22Rv1 (cell line): ENCODE results near the gene SASH1.

Source experiments
- ZFX ChIP-seq: fragments of 450-650 bp; IDR thresholded peaks from 2 replicates; pipeline ENCODE4 v1.6.1; 2017; ENCODE audit warnings: antibody characterized with exemption, borderline replicate concordance
- TF ChIP-seq, protein P1 (sequence below): fragments of 450-650 bp; IDR thresholded peaks from 2 replicates; pipeline ENCODE4 v1.5.1; 2017; ENCODE audit warnings: mild to moderate bottlenecking

DNA sequence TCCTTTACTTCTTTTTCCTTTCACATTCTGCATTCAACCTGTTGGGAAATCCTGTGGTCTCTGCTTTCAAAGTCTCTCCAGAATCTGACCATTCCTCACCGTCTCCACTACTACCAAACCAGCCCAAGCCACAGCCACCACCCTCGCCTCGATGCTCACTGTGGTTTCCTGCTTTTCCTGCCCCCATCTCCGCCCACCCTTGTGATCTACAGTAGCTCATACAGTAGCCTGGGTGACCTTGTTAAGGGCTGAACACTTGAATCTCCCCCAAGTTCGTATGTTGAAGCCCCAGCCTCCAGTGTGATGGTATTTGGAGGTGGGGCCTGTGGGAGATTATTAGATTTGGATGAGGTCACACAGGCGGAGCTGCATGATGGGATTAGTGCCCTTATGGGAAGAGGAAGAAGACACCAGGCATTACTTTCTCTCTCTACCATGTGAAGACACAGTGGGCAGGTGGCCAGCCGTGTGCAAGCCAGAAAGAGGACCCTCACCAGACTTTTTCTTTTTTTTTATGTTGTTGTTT is 215.2 kb downstream of the SASH1 start:
- TF ChIP-seq, protein P1, sequence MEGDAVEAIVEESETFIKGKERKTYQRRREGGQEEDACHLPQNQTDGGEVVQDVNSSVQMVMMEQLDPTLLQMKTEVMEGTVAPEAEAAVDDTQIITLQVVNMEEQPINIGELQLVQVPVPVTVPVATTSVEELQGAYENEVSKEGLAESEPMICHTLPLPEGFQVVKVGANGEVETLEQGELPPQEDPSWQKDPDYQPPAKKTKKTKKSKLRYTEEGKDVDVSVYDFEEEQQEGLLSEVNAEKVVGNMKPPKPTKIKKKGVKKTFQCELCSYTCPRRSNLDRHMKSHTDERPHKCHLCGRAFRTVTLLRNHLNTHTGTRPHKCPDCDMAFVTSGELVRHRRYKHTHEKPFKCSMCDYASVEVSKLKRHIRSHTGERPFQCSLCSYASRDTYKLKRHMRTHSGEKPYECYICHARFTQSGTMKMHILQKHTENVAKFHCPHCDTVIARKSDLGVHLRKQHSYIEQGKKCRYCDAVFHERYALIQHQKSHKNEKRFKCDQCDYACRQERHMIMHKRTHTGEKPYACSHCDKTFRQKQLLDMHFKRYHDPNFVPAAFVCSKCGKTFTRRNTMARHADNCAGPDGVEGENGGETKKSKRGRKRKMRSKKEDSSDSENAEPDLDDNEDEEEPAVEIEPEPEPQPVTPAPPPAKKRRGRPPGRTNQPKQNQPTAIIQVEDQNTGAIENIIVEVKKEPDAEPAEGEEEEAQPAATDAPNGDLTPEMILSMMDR: no peak
- TF ChIP-seq ZFX: no peak
